ENCODE measurements around the gene ELANE.

DNA sequence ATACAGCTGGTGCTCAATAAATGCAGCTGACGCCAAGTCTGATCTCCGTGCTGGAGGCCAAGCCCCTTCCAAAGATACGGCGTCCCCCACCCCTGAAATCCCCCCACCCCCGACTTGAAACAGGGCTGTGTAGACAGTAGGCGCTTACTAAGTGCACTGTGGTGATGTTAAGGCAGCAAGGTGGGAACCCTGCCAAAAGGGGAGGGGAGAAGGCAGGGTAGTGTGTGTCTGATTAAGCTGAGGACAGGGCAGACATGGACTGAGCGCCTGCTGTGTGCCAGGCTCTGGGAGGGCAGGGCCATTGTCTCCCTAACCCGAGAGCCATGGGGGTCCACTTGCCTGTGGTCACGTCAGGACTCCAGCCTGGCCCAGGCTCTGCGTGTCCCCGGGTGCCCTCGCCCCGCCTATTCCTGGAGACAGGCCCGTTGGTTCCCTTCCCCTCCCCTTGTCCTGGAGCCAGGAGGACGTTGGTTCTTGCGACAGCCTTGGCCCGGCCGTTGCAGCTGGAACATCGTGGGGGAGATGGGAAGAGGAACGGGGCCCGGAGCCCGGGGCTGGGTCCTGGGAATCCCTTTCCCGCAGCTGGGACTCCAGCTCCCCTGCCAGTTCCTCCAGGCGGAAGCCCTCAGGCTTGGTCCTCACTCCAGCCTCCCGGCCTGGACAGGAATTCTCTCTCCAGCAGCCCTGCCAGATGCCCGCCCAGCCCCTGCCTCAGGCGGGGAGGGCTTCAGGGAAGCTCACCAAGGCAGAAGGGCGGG lies 1.7 kb upstream of the ELANE start:
- TF ChIP-seq, protein P1, sequence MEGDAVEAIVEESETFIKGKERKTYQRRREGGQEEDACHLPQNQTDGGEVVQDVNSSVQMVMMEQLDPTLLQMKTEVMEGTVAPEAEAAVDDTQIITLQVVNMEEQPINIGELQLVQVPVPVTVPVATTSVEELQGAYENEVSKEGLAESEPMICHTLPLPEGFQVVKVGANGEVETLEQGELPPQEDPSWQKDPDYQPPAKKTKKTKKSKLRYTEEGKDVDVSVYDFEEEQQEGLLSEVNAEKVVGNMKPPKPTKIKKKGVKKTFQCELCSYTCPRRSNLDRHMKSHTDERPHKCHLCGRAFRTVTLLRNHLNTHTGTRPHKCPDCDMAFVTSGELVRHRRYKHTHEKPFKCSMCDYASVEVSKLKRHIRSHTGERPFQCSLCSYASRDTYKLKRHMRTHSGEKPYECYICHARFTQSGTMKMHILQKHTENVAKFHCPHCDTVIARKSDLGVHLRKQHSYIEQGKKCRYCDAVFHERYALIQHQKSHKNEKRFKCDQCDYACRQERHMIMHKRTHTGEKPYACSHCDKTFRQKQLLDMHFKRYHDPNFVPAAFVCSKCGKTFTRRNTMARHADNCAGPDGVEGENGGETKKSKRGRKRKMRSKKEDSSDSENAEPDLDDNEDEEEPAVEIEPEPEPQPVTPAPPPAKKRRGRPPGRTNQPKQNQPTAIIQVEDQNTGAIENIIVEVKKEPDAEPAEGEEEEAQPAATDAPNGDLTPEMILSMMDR (IDR thresholded peaks at IDR 0.05) = no peak
- no peak for TF ChIP-seq POLR2A (IDR thresholded peaks at IDR 0.05)
- TF ChIP-seq EP300 (IDR thresholded peaks at IDR 0.05) = peak in 3 of 4 donors; percentile 62 to 80 (median 69)
- TF ChIP-seq POLR2AphosphoS5 (IDR thresholded peaks at IDR 0.05) = peak; percentile 75 to 89 (median 86)

Measured in sigmoid colon (tissue), 4 donors.